ENCODE data around the gene SPN.
"Not testable (repeated sequence)": the region's sequence is repeated elsewhere in the genome, so short reads cannot be mapped to it uniquely, and the experiment has no call there.

Gene SPN

DNA sequence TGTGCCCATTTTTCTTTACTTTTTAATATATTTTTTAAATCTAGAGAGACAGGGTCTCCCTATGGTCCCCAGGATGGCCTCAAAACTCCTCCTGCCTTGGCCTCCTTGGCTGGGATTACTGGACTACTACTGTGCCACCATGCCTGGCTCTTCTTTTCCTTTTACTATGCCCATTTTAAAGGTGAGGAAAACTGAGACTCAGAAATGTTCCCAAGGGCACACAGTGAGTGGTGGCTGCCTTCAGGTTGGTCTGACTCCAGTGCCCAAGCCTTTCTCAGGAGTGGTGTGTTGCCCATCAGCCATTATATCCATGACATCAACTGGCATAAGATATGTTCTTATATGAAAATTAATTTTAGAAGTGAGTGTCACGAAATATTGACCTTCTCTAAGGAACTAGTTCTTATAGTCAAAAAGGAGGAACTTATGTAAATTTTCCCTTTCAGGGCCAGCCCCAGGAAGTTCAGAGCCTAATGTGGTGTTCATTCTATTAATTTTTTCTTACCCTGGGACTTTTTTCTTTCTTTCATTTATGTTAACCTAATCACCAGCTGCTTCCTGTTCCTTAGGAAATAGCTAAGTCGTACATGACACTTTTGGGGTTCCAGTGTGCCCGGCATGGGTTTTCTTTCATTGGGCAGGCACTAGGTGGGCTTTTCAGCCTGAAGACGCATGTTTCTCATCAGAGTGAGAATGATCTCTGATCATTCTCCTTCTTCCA is 17.9 kb upstream of the SPN start:
- intact Hi-C loops (cut with DNase I), result no loop called here
- no peak for DNase-seq

DNA sequence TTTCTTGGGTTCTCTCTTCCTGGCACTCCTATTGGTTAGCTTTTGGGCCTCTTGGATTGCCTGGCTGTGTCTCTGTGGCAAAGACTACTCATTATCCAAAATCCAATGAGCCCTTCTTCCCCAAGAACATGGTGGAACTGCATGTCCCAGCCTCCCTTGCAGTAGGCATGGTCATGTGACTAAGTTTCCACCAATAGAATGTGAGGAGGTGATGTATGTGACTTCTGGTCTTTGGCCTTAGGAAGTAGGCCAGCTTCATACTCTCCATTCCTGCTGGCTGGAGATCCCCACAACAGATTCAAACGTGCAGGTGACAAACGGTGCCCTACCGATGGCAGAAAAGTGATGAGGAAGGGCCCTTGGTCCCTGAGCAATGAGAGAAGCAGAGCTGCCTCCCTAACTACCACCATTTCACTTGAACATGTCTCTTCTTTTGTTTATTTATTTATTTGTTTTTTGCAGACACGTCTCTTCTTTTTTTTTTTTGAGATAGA is 17.3 kb upstream of the SPN start:
- no peak for DNase-seq
- intact Hi-C loops (cut with DNase I), result no loop called here

DNA sequence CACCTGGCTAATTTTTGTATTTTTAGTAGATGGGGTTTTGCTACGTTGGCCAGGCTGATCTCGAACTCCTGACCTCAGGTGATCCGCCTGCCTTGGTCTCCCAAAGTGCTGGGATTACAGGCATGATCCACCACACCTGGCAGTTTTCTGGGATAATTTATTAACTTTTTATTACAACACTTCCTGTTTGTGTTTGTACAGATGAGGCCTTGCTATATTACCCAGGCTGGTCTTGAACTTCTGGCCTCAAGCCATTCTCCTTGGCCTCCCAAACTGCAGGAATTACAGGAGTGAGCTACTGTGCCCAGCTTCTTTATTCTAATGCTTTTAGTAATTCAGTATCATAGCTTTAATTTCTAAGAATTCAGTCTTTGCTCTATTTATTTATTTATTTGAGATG is 16.1 kb upstream of the SPN start:
- intact Hi-C loops (cut with DNase I), result no loop called here

DNA sequence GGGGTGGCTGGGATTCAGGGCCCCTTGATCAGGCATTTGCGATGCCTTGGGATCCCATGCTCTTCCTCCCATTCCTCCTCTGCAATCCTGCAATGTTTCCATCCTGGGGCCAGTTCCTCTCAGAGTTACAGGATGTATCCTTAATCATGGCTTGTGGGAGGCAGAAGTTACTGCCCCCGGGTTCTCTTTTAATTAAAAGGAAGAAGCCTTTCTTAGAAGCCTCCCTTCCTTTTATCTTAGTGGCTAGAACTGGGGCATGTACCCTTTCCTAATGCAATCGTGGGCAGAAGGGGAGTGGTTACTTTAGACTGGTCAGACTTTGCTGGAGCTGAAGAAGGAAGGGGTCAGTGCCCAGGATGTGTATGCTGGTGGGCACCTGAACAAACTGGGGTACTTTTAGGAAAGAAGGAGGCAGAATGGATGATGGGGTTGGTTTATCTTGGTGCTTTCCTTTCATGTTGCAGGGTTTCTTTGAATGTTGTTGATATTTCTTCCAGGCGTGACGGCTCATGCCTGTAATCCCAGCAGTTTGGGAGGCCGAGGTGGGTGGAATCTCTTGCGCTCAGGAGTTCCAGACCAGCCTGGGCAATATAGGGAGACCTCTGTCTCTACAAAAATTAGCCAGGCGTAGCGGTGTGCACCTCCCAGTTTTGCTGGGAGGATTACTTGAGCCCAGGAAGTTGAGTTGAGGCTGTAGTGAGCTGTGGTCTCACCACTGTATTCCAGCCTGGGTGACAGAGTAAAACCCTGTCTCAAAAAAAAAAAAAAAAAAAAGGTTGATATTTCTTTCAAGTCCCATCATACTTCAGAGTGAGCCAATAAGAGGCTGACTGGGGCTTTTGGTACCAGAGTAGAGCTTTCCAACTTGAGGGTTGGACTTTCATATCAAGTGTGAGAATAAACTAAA is 13.2 kb upstream of the SPN start:
- DNase-seq, result peak in 1 of 42 donors; percentile 13
- intact Hi-C loops (cut with DNase I), result no loop called here

More for the DNA sequence above, 16.1 kb upstream of the SPN start:
- DNase-seq, result no peak

DNA sequence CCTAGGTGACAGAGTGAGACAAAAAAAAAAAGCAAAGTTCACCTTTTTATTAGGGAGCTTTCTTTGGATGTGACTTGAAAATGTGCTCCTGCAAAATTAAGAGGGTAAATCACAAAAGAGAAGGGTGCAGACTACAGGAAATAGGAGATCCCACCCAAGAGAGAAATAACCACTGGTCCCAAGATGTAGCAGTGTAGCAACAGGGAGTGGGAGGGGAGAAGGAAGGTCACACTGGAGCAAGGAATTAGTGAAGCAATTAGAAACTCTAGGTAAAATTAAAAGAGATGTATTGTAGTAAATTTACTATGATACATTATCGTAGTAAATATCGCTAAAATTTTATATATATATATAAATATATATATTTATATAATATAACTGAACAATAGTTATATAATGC is 12.3 kb upstream of the SPN start:
- DNase-seq, result no peak
- intact Hi-C loops (cut with DNase I), result no loop called here

DNA sequence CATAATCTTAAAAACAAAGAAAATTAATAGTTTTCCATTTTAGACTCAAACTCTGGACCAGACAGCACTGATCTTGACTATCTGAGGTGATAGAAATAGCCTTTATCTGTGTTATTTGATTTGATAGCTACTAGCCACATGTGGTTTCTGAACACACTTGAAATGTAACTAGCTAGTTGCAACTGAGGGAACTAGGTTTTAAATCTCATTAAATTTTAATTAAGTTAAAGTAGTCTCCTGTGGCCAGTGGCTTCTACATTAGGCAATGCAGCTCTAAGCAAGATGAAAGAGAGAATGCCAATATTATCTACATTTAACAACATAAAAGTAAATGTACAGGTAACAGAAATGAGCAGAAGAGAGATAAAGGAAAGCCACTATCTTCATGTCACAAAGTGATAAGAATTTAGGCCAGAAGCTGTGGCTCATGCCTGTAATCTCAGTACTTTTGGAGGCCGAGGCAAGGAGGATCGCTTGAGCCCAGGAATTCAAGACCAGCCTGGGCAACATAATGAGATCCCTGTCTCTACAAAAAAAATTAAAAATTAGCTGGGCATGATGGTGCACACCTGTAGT is 11.2 kb upstream of the SPN start:
- no peak for DNase-seq
- intact Hi-C loops (cut with DNase I), result no loop called here

DNA sequence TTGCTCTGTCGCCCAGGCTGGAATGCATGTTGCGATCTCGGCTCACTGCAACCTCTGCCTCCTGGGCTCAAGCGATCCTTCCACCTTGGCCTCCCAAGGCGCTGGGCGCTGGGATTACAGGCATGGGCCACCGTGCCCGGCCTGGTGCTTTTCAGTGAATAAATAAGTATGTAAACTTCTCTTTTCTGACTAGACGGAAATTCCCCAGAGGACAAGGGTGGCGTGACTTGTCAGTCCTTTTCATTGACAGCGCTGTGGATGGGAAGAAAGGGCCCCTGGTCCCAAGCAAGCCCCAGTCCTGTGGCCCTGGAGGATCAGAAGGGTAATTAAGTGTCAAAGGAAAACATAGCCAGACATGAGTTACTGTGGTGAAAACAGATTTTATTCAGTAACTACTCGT is 9.6 kb upstream of the SPN start:
- peak in 1 of 42 donors; percentile 29 for DNase-seq
- intact Hi-C loops (cut with DNase I), result no loop called here

DNA sequence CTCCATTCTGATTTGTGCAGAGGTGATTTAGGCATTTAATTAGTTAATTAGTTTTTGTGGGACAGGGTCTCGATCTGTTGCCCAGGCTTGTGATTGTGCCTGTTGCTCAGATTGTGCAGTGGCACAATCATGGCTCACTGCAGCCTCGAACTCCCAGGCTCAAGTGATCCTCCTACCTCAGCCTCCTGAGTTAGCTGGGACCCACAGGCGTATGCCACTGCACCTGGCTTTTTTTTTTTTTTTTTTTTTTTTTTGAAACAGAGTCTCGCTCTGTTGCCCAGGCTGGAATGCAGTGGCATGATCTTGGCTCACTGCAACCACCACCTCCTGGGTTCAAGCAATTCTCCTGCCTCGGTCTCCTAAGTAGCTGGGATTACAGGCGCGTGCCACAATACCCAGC is 9.2 kb upstream of the SPN start:
- intact Hi-C loops (cut with DNase I), result not testable (repeated sequence)

DNA sequence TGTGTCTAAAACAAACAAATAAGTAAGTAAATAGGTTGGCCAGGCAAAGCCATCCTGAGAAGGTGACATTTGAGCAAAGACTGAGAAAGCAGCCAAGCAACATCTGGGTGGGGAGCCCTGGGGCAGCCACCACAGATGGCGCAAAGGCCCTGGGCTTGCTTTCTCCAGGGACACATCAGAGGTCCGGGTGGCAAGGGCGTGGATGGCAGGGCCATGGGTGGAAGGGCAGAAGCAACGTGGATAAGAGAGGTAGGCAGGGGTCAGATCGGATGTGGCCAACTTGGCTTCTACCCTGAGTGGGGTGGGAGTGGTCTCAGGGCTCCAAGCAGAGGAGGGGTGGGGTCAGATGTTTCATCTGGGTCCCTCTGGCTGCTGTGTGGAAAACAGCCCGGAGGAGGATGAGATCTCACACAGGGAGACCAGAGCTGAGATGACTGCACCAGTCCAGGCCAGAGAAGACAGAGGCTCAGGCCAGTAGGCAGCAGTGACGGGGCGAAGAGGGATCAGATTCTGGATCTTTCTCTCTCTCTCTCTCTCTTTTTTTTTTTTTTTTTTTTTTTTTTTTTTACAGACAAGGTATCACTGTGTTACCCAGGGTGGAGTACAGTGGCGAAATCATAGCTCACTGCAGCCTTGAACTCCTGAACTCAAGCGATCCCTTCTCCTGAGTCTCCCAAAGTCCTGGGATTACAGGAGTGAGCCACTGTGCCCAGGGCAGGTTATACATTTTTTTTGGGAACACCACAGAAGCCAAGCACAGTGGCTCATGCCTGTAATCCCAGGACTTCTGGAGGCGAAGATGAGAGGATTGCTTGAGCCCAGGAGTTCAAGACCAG is 6.1 kb upstream of the SPN start:
- no peak for DNase-seq
- intact Hi-C loops (cut with DNase I), result no loop called here

More for the DNA sequence above, 9.2 kb upstream of the SPN start:
- DNase-seq, result not testable (repeated sequence)

DNA sequence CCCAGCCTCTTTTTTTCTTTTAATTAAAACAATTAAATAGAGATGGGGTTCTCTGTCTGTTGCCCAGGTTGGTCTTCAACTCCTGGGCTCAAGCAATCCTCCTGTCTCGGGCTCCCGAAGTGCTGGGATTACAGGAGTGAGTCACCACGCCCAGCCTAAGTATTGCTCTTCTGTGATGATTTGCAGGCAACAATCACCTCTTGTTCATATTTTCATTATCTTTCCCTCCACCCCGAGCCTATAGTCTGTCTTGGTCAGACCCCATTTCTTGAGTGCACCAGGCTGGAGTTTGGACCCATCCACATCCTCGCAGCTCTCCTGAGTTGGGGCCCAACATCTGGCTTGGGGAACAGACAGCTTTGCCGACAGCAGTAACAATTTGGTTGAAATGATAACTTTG is 4.3 kb upstream of the SPN start:
- DNase-seq, result no peak

DNA sequence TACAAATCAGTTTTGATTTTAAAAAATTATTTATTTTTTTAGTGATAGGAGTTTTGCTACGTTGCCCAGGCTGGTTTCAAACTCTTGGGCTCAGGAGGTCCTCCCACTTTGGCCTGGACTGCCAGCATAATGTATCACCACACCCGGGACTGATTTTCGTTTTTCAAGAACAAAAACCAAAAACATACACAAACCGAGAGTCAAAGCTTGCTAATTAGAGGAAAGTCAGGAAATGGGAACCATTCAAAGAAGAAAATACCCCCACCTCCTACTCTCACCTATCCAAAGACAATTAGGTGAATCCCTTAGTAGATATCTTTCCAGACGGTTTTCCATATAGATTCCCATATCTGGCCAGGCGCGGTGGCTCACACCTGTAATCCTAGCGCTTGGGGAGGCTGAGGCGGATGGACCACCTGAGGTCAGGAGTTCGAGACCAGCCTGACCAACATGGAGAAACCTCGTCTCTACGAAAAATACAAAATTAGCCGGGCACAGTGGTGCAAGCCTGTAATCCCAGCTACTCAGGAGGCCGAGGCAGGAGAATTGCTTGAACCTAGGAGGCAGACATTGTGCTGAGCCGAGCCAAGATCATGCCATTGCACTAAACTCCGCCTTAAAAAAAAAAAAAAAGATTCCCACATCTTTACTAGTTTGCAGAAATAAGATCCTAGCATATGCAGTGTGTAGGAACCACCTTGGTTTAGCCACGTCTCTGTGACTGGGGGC is 883 bp upstream of the SPN start:
- DNase-seq, result no peak
- intact Hi-C loops (cut with DNase I), result no loop called here

More for the DNA sequence above, 4.3 kb upstream of the SPN start:
- intact Hi-C loops (cut with DNase I), result no loop called here

DNA sequence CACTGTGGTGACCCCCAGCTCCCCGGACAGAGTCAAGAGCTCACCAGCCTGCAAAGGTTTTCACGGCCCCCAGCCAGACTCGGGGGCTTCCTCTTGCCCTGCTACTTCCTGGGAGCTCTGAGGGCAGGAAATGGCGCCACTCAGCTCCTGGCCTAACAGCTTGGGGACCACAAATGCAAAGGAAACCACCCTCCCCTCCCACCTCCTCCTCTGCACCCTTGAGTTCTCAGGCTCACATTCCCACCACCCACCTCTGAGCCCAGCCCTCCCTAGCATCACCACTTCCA is 375 bp upstream of the SPN start:
- intact Hi-C loops (cut with DNase I), result no loop called here
- no peak for DNase-seq

DNA sequence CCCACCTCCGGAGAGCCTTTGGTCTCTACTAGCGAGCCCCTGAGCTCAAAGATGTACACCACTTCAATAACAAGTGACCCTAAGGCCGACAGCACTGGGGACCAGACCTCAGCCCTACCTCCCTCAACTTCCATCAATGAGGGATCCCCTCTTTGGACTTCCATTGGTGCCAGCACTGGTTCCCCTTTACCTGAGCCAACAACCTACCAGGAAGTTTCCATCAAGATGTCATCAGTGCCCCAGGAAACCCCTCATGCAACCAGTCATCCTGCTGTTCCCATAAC is 702 bp downstream of the SPN start:
- intact Hi-C loops (cut with DNase I), result no loop called here
- DNase-seq, result no peak

DNA sequence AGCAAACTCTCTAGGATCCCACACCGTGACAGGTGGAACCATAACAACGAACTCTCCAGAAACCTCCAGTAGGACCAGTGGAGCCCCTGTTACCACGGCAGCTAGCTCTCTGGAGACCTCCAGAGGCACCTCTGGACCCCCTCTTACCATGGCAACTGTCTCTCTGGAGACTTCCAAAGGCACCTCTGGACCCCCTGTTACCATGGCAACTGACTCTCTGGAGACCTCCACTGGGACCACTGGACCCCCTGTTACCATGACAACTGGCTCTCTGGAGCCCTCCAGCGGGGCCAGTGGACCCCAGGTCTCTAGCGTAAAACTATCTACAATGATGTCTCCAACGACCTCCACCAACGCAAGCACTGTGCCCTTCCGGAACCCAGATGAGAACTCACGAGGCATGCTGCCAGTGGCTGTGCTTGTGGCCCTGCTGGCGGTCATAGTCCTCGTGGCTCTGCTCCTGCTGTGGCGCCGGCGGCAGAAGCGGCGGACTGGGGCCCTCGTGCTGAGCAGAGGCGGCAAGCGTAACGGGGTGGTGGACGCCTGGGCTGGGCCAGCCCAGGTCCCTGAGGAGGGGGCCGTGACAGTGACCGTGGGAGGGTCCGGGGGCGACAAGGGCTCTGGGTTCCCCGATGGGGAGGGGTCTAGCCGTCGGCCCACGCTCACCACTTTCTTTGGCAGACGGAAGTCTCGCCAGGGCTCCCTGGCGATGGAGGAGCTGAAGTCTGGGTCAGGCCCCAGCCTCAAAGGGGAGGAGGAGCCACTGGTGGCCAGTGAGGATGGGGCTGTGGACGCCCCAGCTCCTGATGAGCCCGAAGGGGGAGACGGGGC is 1.3 kb downstream of the SPN start:
- DNase-seq, result peak in 3 of 42 donors; percentile 26 to 35 (median 33)
- intact Hi-C loops (cut with DNase I), result no loop called here

DNA sequence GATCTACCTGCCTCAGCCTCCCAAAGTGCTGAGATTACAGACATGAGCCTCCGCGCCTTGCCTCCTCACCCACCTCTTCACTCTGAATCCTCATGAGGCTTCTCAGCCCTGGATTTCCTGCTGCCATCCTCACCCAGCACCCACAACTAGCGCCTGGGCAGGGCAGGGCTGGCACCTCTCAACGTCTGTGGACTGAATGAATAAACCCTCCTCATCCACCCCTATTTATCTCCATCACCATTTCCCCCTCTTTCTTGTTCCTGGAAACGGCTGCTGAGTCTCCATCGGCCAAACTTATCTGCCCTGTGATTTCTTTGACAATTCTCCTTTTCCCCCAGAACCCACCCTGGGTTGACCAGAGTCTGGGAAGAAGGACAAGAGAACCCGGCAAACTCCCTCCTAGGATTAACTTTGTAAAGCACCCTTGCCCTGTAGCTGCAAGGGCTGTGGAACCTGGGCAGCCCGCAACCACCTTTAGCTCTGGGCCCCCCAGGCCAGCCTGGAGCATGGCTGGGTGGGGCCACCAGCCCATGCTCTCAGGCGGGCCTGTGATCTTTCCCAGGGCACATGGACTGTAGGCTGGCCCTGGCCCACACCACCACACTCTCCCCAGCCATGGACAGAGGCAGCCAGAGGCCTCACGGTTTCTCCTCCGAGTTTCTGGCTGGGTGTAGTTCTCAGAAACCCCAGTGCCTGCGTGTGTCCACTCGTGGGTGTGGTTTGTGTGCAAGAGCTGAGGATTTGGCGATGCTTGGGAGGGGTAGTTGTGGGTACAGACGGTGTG is 2.4 kb downstream of the SPN start:
- DNase-seq, result no peak
- intact Hi-C loops (cut with DNase I), result no loop called here

DNA sequence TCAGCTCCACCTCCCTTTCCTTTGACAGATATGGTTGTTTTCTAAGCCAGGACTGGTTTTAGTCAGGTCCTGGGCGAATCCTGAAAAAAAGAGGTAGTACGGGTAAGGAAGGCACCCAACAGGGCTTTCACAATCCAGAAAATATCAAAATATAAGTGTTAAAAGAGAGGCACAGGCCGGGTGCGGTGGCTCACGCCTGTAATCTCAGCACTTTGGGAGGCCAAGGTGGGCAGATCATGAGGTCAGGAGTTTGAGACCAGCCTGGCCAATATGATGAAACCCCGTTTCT is 4.2 kb downstream of the SPN start:
- intact Hi-C loops (cut with DNase I), result not testable (repeated sequence)

DNA sequence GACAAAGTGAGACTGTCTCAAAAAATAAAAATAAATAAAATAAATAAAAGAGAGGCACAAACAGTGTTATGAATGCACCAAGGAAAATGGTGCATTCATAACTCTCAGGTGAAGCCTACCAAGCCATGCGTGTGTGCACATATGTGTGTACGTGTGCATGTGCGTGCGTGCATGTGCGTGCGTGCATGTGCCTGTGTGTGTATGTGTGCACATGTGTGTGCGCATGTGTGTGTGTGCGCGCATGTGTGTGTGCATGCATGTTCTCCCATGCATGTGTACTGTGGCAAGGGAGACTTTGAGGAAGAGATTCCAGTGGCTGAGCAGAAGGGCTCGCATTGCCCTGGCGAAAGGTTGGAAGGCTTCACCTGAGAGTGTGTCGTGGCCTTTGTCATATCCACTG is 4.7 kb downstream of the SPN start:
- intact Hi-C loops (cut with DNase I), result no loop called here
- DNase-seq, result no peak

More for the DNA sequence above, 4.2 kb downstream of the SPN start:
- DNase-seq, result not testable (repeated sequence)

All from head of caudate nucleus (tissue), 42 donors.